SHP77 treated with DMSO at 0.1 percent for 48 hours (cell line): Measurements from ENCODE around the gene FBXW8.

Experiments used
- DNase-seq: peaks from one replicate; lab custom pipeline; 2025; lab: John Stamatoyannopoulos, UW

Gene FBXW8

DNA sequence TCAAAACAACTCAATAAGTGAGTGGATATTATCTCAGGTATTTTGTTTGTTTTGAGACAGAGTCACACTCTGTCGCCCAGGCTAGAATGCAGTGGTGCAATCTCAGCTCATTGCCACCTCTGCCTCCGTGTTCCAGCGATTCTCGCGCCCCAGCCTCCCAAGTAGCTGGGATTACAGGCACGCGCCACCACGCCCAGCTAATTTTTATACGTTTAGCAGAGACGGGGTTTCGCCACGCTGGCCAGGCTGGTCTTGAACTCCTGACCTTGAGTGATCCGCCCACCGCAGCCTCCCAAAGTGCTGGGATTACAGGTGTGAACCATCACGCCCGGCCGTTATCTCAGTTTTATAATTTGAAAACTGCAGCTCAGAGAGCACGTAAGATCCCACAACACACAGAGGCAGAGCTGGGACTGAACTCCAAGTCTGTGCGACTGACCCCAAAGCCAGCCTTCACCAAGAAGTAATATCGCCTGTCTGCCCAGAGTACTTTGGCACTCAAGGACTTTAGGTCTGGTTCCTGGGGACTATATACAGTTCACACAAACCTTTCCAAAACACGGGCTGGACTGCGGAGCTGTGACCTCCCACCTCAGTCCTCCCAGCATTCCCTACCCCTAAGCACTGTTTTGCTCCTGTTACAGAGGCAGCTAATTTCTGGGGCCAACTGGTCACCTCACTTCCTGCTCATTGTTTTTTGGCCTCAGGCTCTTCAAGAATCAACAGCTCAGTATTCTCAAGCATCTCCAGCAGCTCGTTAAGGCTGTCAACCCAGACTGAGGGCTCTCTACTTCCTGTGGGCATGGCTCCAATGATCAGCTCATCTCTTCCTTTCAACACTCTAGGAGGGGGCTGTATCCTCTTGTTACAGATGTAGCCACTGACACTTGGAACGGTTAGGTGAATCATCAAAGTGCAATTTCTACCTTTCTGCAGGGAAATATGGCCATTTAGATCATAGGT is 165.9 kb downstream of the FBXW8 start:
- no peak for DNase-seq

DNA sequence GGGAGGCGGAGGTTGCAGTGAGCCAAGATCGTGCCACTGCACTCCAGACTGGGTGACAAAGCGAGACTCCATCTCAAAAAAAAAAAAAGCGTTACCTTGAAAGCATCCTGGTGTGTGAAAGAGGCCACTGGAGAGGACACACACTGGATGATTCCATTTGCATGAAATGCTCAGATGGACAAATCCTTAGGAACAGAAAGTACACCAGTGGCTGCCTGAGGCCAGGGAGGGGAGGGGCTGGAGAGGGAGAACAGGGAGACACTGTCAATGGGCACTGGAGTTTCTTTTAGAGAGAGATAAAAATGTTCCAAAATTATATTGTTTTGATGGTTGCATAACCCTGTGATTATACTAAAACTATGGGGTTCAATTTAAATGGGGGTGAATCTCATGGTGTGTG is 168.7 kb downstream of the FBXW8 start:
- no peak for DNase-seq

DNA sequence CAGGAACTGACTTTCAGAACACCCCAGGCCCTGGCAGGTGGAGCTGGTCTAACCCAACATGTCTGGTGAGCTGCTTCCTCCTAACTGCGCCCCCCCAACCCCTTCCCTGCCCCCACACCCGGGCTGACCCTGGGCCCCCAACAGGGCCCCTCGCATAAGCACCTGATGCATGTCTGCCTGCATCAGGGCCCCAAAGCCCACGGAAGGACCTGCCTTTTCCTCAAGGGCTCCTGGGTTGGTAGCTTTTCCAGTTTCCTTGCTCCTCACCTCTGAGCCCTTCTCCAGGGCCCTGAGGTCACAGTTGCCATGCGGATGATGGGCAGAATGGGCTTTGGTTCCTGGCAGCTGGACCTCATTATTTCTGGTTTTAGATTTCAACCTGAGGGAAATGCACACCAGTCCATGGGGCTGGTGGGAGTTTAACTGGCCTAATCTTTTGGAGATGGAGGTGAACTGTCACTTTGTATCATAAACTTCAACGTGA is 170.0 kb downstream of the FBXW8 start:
- no peak for DNase-seq
